Measurements from ENCODE around the gene PEPD.

- TF ChIP-seq CTCF (IDR thresholded peaks at IDR 0.05; ENCODE audit: low read length), result no peak
- TF ChIP-seq EZH2 (IDR thresholded peaks at IDR 0.05; ENCODE audit: borderline replicate concordance, low read length), result no peak
Observed at GRCh38 chr19:33552191-33552927, 30.8 kb upstream of the PEPD start.

Data from OCI-LY1 (cell line).